H1 (cell line): Measurements from ENCODE around the gene ZBTB38.

Source experiments
- ATF2 ChIP-seq: IDR thresholded peaks from 2 replicates; pipeline ENCODE4 v1.6.1; 2012; ENCODE audit warnings: low read length, inconsistent platforms
- CEBPB ChIP-seq: IDR thresholded peaks from 2 replicates; pipeline ENCODE4 v1.6.1; 2012; ENCODE audit warnings: low read depth, low read length
- HDAC6 ChIP-seq: IDR thresholded peaks from one replicate; pipeline ENCODE4 v1.7.1; 2012; ENCODE audit warnings: low read depth, mild to moderate bottlenecking, inconsistent platforms, low read length, moderate library complexity
- POLR2A ChIP-seq, 2 experiments: IDR thresholded peaks; 1 replicate in 1 of 2; 2 replicates in 1 of 2; pipeline ENCODE4 v1.6.1; 2011; ENCODE audit warnings: low read depth in 2 of 2, low read length in 2 of 2, mild to moderate bottlenecking in 2 of 2; ENCODE audit errors: control extremely low read depth in 1 of 2
- RAD21 ChIP-seq, 2 experiments: IDR thresholded peaks in 1 of 2; conservative IDR thresholded peaks in 1 of 2; 2 replicates each; pipeline ENCODE4 v1.6.1; 2011; ENCODE audit warnings: low read depth in 2 of 2, low read length in 2 of 2, improper control_type of control experiment in 1 of 2, inconsistent platforms in 1 of 2, mild to moderate bottlenecking in 1 of 2, moderate library complexity in 1 of 2
- RFX5 ChIP-seq: IDR thresholded peaks from 2 replicates; pipeline ENCODE4 v1.6.1; 2011; ENCODE audit warnings: low read depth, low read length, improper control_type of control experiment, borderline replicate concordance
- RNF2 ChIP-seq: fragments of 200-900, 300-1000 bp; sonication (generic); IDR thresholded peaks from 2 replicates; pipeline ENCODE4 v1.7.1; 2016; ENCODE audit warnings: borderline replicate concordance, low read depth, mild to moderate bottlenecking, antibody characterized with exemption, low read length; ENCODE audit not compliant: poor library complexity, severe bottlenecking; ENCODE audit errors: missing control alignments
- SIN3A ChIP-seq, 2 experiments: IDR thresholded peaks in 1 of 2; conservative IDR thresholded peaks in 1 of 2; 2 replicates each; pipeline ENCODE4 v1.6.1; 2011 to 2012; ENCODE audit warnings: low read length in 2 of 2, improper control_type of control experiment in 1 of 2, low read depth in 1 of 2, mild to moderate bottlenecking in 1 of 2
- SP1 ChIP-seq: IDR thresholded peaks from 2 replicates; pipeline ENCODE4 v1.6.1; 2011; ENCODE audit warnings: low read depth, low read length
- YY1 ChIP-seq: IDR thresholded peaks from 2 replicates; pipeline ENCODE4 v1.6.1; 2011; ENCODE audit warnings: low read depth, mild to moderate bottlenecking, low read length
- TF ChIP-seq, protein P1 (sequence below), 3 experiments: IDR thresholded peaks; 1 replicate in 2 of 3; 2 replicates in 1 of 3; pipeline versions ENCODE4 v1.5.1 to v1.6.1; 2011; ENCODE audit warnings: low read length in 3 of 3, mild to moderate bottlenecking in 3 of 3, inconsistent platforms in 2 of 3, low read depth in 1 of 3, moderate library complexity in 1 of 3; ENCODE audit not compliant: insufficient read depth in 1 of 3; ENCODE audit errors: control extremely low read depth in 1 of 3
- TF ChIP-seq, protein P2 (sequence below): IDR thresholded peaks from 2 replicates; pipeline ENCODE4 v1.6.1; 2012; ENCODE audit warnings: inconsistent platforms
- TF ChIP-seq, protein P3 (sequence below): IDR thresholded peaks from 2 replicates; pipeline ENCODE4 v1.6.1; 2011; ENCODE audit warnings: low read depth, mild to moderate bottlenecking, low read length; ENCODE audit not compliant: insufficient read depth

GRCh38 chr3:141336672-141337522 lies 31.4 kb upstream of the ZBTB38 start:
- TF ChIP-seq ATF2: no peak
- TF ChIP-seq, protein P1, sequence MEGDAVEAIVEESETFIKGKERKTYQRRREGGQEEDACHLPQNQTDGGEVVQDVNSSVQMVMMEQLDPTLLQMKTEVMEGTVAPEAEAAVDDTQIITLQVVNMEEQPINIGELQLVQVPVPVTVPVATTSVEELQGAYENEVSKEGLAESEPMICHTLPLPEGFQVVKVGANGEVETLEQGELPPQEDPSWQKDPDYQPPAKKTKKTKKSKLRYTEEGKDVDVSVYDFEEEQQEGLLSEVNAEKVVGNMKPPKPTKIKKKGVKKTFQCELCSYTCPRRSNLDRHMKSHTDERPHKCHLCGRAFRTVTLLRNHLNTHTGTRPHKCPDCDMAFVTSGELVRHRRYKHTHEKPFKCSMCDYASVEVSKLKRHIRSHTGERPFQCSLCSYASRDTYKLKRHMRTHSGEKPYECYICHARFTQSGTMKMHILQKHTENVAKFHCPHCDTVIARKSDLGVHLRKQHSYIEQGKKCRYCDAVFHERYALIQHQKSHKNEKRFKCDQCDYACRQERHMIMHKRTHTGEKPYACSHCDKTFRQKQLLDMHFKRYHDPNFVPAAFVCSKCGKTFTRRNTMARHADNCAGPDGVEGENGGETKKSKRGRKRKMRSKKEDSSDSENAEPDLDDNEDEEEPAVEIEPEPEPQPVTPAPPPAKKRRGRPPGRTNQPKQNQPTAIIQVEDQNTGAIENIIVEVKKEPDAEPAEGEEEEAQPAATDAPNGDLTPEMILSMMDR (IDR thresholded peaks at IDR 0.05; ENCODE audit: control extremely low read depth in 1 of 3, insufficient read depth in 1 of 3, low read depth in 1 of 3, low read length in 3 of 3): no peak
- no peak for TF ChIP-seq RFX5
- TF ChIP-seq RAD21 (IDR thresholded peaks at IDR 0.05 in 1 of 2, conservative IDR thresholded peaks at IDR 0.05 in 1 of 2; ENCODE audit: low read depth in 2 of 2, low read length in 2 of 2): no peak
- no peak for TF ChIP-seq SP1
- TF ChIP-seq HDAC6: no peak
- no peak for TF ChIP-seq SIN3A (conservative IDR thresholded peaks at IDR 0.05 in 1 of 2, IDR thresholded peaks at IDR 0.05 in 1 of 2; ENCODE audit: low read depth in 1 of 2, low read length in 2 of 2)
- TF ChIP-seq POLR2A (IDR thresholded peaks at IDR 0.05; ENCODE audit: control extremely low read depth in 1 of 2, low read depth in 2 of 2, low read length in 2 of 2): no peak
- TF ChIP-seq, protein P2, sequence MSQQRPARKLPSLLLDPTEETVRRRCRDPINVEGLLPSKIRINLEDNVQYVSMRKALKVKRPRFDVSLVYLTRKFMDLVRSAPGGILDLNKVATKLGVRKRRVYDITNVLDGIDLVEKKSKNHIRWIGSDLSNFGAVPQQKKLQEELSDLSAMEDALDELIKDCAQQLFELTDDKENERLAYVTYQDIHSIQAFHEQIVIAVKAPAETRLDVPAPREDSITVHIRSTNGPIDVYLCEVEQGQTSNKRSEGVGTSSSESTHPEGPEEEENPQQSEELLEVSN: no peak
- no peak for TF ChIP-seq RNF2
- TF ChIP-seq, protein P3, sequence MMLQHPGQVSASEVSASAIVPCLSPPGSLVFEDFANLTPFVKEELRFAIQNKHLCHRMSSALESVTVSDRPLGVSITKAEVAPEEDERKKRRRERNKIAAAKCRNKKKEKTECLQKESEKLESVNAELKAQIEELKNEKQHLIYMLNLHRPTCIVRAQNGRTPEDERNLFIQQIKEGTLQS: no peak
- no peak for TF ChIP-seq YY1
- TF ChIP-seq CEBPB: no peak
